ENCODE measurements around the gene FRMPD1.

FRMPD1 gene

GRCh38 chr9:37740631-37741328, 90.0 kb downstream of the FRMPD1 start:
- POLR2A ChIA-PET, result no interaction called here
- CTCF ChIA-PET, result no interaction called here
- no peaks in the 10 kb centered on the region for H3K36me3 ChIP-seq (ENCODE audit: control insufficient read depth in 2 of 2, insufficient read depth in 1 of 2, low read length in 2 of 2)
- H3K4me3 ChIP-seq (ENCODE audit: low read depth, low read length), result no peak overlapping the region
- TF ChIP-seq ATF2 (tag by site-specific recombination; IDR thresholded peaks at IDR 0.05; ENCODE audit: low read depth) (no peak), ZEB2 (tag by site-specific recombination; IDR thresholded peaks at IDR 0.05) (no peak)
- H3K9me3 ChIP-seq (ENCODE audit: control insufficient read depth, insufficient read depth, low read depth, low read length), result no peaks in the 10 kb centered on the region
- H3K27ac ChIP-seq (ENCODE audit: extremely low read depth, low read depth, low read length), result no peak overlapping the region
- no peaks in the 10 kb centered on the region for H3K4me1 ChIP-seq (ENCODE audit: control insufficient read depth, insufficient read depth, low read length)

- Histone ChIP-seq H3K27ac (ENCODE audit: extremely low read depth, low read depth, low read length) (no peak overlapping the region), H3K4me3 (ENCODE audit: low read depth, low read length) (no peak overlapping the region), H3K4me1 (ENCODE audit: control insufficient read depth, insufficient read depth, low read length) (no peaks in the 10 kb centered on the region), H3K36me3 (ENCODE audit: control insufficient read depth in 2 of 2, insufficient read depth in 1 of 2, low read length in 2 of 2) (no peaks in the 10 kb centered on the region), H3K9me3 (ENCODE audit: control insufficient read depth, insufficient read depth, low read depth, low read length) (no peaks in the 10 kb centered on the region)
- ChIA-PET CTCF (interaction anchor here (0.8 to 1.1 kb wide), 2 partner anchors 23 to 78 kb away, joined by 3 to 4 read pairs; no protein-coding TSS in a partner anchor), POLR2A (no interaction called here)
- TF ChIP-seq ZNF311 (tag by site-specific recombination; IDR thresholded peaks at IDR 0.05; ENCODE audit: borderline replicate concordance) (no peak), MYNN (tag by site-specific recombination; IDR thresholded peaks at IDR 0.05; ENCODE audit: borderline replicate concordance) (no peak), ZNF664 (tag by site-specific recombination; IDR thresholded peaks at IDR 0.05) (no peak)
These were observed 95.2 kb downstream of the FRMPD1 start for GRCh38 chr9:37745970-37746369.

GRCh38 chr9:37746448-37747270, 95.9 kb downstream of the FRMPD1 start:
- TF ChIP-seq KLF8 (tag by site-specific recombination; IDR thresholded peaks at IDR 0.05) (no peak), ZBTB49 (tag by site-specific recombination; IDR thresholded peaks at IDR 0.05; ENCODE audit: low read depth) (no peak), ZNF398 (tag by site-specific recombination; IDR thresholded peaks at IDR 0.05) (no peak), HIC1 (tag by site-specific recombination; IDR thresholded peaks at IDR 0.05) (no peak), GLI2 (tag by site-specific recombination; IDR thresholded peaks at IDR 0.05; ENCODE audit: borderline replicate concordance, low read depth) (no peak)
- no peak overlapping the region for H3K27ac ChIP-seq (ENCODE audit: extremely low read depth, low read depth, low read length)
- H3K4me3 ChIP-seq (ENCODE audit: low read depth, low read length), result no peak overlapping the region
- no peaks in the 10 kb centered on the region for H3K4me1 ChIP-seq (ENCODE audit: control insufficient read depth, insufficient read depth, low read length)
- POLR2A ChIA-PET, result no interaction called here
- CTCF ChIA-PET, result interaction anchor here (0.8 to 1.6 kb wide), 3 partner anchors 22 to 156 kb away, joined by 3 to 4 read pairs (median 4); no protein-coding TSS in a partner anchor
- no peaks in the 10 kb centered on the region for H3K36me3 ChIP-seq (ENCODE audit: control insufficient read depth in 2 of 2, insufficient read depth in 1 of 2, low read length in 2 of 2)
- no peaks in the 10 kb centered on the region for H3K9me3 ChIP-seq (ENCODE audit: control insufficient read depth, insufficient read depth, low read depth, low read length)

Data from HEK293 (cell line).